ENCODE data around the gene IGFLR1. TPM values are rescaled to one million over a fixed set of nuclear protein-coding genes. Genes with fewer than 3 reads are reported as not detected.
A peak's percentile ranks its signal among the peaks of the same experiment; 100 is the strongest.

The IGFLR1 gene
- total and polyA plus RNA-seq, 9 of the 15 experiments (the other 6 are each of a cell fraction or from before 2014, with no cell fraction given) = 1.0 to 14.3 (median 4.6) TPM

DNA sequence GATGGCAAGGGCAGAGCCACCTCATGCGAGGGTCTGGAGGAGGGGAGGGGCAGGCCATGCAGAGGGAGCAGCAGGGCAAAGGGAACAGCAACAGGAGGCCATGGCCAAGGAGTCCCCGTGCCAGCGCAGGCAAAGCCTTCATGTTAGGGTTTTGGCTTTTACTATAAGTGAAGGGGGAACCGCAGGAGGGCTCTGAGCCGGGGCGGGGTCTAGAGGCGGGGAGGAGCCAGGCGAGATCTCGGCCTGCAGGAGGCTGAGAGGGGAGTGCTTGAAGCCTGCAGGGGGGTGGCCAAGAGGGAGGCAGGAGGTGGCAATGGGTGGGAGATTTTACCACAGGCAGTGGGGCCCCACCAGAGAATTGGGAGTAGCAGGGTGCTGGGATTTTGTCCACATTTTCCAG is 39.4 kb upstream of the IGFLR1 start:
- Histone ChIP-seq H3K27me3 (ENCODE audit: control insufficient read depth in 2 of 2, insufficient read depth in 2 of 2, low read length in 2 of 2) (no peaks in the 10 kb centered on the region), H2AFZ (ENCODE audit: low read depth, low read length) (no peak overlapping the region), H3K9me3 (replicated peaks; ENCODE audit: control insufficient read depth, insufficient read depth, low read depth, low read length) (no peaks in the 10 kb centered on the region), H3K36me3 (ENCODE audit: control insufficient read depth, insufficient read depth, low read length) (peaks cover 24% of the 10 kb centered on the region; the same call in 2 of the 3 replicates), H3K9ac (ENCODE audit: insufficient read depth in 1 of 2, low read depth in 2 of 2, low read length in 2 of 2) (peak overlapping the region in 1 of 2 experiments; percentile 31; a peak in 1 of 4 replicates), H3K79me2 (ENCODE audit: control insufficient read depth, insufficient read depth, low read length) (no peaks in the 10 kb centered on the region), H3K27ac (ENCODE audit: extremely low read depth, low read depth, low read length) (no peak overlapping the region), H3K4me1 (replicated peaks in 1 of 2; ENCODE audit: control insufficient read depth in 2 of 2, insufficient read depth in 2 of 2, low read length in 2 of 2) (peaks cover 0 to 35% of the 10 kb centered on the region in 2 experiments; a peak in 3 of 5 replicates), H4K20me1 (replicated peaks; ENCODE audit: control insufficient read depth, insufficient read depth, low read length) (no peaks in the 10 kb centered on the region), H3K4me3 (no peak overlapping the region), H3K9me1 (ENCODE audit: control insufficient read depth, insufficient read depth, low read length) (no peaks in the 10 kb centered on the region), H3K4me2 (ENCODE audit: insufficient read depth, low read length) (no peak overlapping the region)
- WGBS (ENCODE audit: insufficient coverage, low coverage, missing lambda C conversion rate) = 61% methylated on average over 7 of the region's 9 CpGs
- in situ Hi-C loops (cut with MboI) (no loop called here), intact Hi-C loops (cut with micrococcal nuclease) (no loop called here)
- no TSS peak for BruUV-seq (replicated peaks)
- ATAC-seq = peak; percentile 30; the same call in 1 of the 3 replicates
- FAIRE-seq = no peak
- POLR2A ChIA-PET = no interaction called here
- no peak for DNase-seq (ENCODE audit: extremely low read depth in 1 of 4, low spot score in 3 of 4)
- no peak for TF ChIP-seq RAD21 (CRISPR knock-in tag; conservative IDR thresholded peaks at IDR 0.05 in 1 of 2, IDR thresholded peaks at IDR 0.05 in 1 of 2)
- CTCF ChIA-PET (ENCODE audit: low intra/inter-chr PET ratio) = no interaction called here

DNA sequence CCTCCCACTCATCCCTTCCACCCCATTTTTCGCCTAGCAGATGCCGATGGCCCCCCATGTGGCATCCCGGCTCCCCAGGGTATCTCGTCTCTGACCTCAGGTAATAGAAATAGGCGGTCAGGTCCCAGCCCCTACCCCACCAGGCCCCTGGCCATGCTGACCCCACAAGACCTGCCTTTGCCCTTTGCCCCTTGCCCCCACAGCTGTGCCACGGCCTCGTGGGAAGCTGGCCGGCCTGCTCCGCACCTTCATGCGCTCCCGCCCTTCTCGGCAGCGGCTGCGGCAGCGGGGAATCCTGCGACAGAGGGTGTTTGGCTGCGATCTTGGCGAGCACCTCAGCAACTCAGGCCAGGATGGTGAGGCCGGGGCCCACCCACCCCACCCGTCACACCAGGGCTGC is 38.5 kb upstream of the IGFLR1 start:
- no peak for DNase-seq (ENCODE audit: extremely low read depth in 1 of 4, low spot score in 3 of 4)
- ChIA-PET POLR2A (no interaction called here), CTCF (ENCODE audit: low intra/inter-chr PET ratio) (no interaction called here)
- Histone ChIP-seq H3K9me3 (replicated peaks; ENCODE audit: control insufficient read depth, insufficient read depth, low read depth, low read length) (no peaks in the 10 kb centered on the region), H3K4me2 (ENCODE audit: insufficient read depth, low read length) (no peak overlapping the region), H3K9me1 (ENCODE audit: control insufficient read depth, insufficient read depth, low read length) (no peaks in the 10 kb centered on the region), H3K4me1 (replicated peaks in 1 of 2; ENCODE audit: control insufficient read depth in 2 of 2, insufficient read depth in 2 of 2, low read length in 2 of 2) (peaks cover 5 to 37% of the 10 kb centered on the region in 2 experiments; a peak in 4 of 5 replicates), H2AFZ (ENCODE audit: low read depth, low read length) (no peak overlapping the region), H3K27me3 (ENCODE audit: control insufficient read depth in 2 of 2, insufficient read depth in 2 of 2, low read length in 2 of 2) (no peaks in the 10 kb centered on the region), H3K79me2 (ENCODE audit: control insufficient read depth, insufficient read depth, low read length) (peaks cover 5% of the 10 kb centered on the region; the same call in 1 of the 3 replicates), H3K27ac (ENCODE audit: extremely low read depth, low read depth, low read length) (no peak overlapping the region), H3K9ac (ENCODE audit: insufficient read depth in 1 of 2, low read depth in 2 of 2, low read length in 2 of 2) (peak overlapping the region in 1 of 2 experiments; percentile 26; a peak in 1 of 4 replicates), H3K4me3 (no peak overlapping the region), H4K20me1 (replicated peaks; ENCODE audit: control insufficient read depth, insufficient read depth, low read length) (no peaks in the 10 kb centered on the region), H3K36me3 (ENCODE audit: control insufficient read depth, insufficient read depth, low read length) (peaks cover 24% of the 10 kb centered on the region; the same call in 2 of the 3 replicates)
- intact Hi-C loops (cut with micrococcal nuclease) = no loop called here
- in situ Hi-C loops (cut with MboI) = no loop called here
- 94% methylated on average over 5 of the region's 20 CpGs for WGBS (ENCODE audit: insufficient coverage, low coverage, missing lambda C conversion rate)
- TF ChIP-seq TRIM24 (IDR thresholded peaks at IDR 0.05) = no peak
- TF ChIP-seq TEAD4 (IDR thresholded peaks at IDR 0.05; ENCODE audit: low read length) = no peak
- no peak for TF ChIP-seq TEAD4 (CRISPR knock-in tag; IDR thresholded peaks at IDR 0.05; ENCODE audit: borderline replicate concordance)
- no peak for TF ChIP-seq SOX6 (IDR thresholded peaks at IDR 0.05)
- TF ChIP-seq KLF1 (tag; IDR thresholded peaks at IDR 0.05) = no peak
- no peak for TF ChIP-seq NBN (IDR thresholded peaks at IDR 0.05; ENCODE audit: low read depth)
- no peak for TF ChIP-seq RBM39 (optimal IDR thresholded peaks at IDR 0.05; ENCODE audit: low read depth, low read length)
- TF ChIP-seq ZSCAN32 (CRISPR knock-in tag; IDR thresholded peaks at IDR 0.05) = no peak
- TF ChIP-seq SAFB2 (IDR thresholded peaks at IDR 0.05; ENCODE audit: borderline replicate concordance, low read depth, low read length, severe bottlenecking) = no peak
- TF ChIP-seq NFIX (CRISPR knock-in tag; IDR thresholded peaks at IDR 0.05; ENCODE audit: low read depth) = no peak
- TF ChIP-seq ZNF76 (CRISPR knock-in tag; IDR thresholded peaks at IDR 0.05; ENCODE audit: borderline replicate concordance) = no peak
- no peak for TF ChIP-seq SIRT6 (IDR thresholded peaks at IDR 0.05; ENCODE audit: low read depth, low read length)
- TF ChIP-seq, protein P1, sequence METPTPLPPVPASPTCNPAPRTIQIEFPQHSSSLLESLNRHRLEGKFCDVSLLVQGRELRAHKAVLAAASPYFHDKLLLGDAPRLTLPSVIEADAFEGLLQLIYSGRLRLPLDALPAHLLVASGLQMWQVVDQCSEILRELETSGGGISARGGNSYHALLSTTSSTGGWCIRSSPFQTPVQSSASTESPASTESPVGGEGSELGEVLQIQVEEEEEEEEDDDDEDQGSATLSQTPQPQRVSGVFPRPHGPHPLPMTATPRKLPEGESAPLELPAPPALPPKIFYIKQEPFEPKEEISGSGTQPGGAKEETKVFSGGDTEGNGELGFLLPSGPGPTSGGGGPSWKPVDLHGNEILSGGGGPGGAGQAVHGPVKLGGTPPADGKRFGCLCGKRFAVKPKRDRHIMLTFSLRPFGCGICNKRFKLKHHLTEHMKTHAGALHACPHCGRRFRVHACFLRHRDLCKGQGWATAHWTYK (CRISPR knock-in tag; IDR thresholded peaks at IDR 0.05) = no peak
- no TSS peak for BruUV-seq (replicated peaks)
- FAIRE-seq = no peak
- no peak for ATAC-seq
